Stimulated activated CD4-positive, alpha-beta T cell treated with anti-CD3 and anti-CD28 coated beads, TNF-alpha, amount 100 ng/mL, for 48 hours (primary cell): ENCODE results near the gene PIP4P1.
"Not testable (repeated sequence)": the region's sequence is repeated elsewhere in the genome, so short reads cannot be mapped to it uniquely, and the experiment has no call there.

Source experiments
- DNase-seq, 3 donors: peaks; one replicate each; pipeline ENCODE4 v3.0.0-alpha.2; 2020; ENCODE audit warnings: low read depth in 3 of 3

PIP4P1 gene

GRCh38 chr14:20461225-20462141 lies at the start of gene PIP4P1:
Gene PIP4P1 (minus strand): TSS chr14:20461434. CDS start chr14:20461325, 109 bp downstream.
- peak; percentile 93 to 97 (median 95) for DNase-seq

GRCh38 chr14:20508367-20508766 lies 47.1 kb upstream of the PIP4P1 start:
- DNase-seq: no peak

GRCh38 chr14:20507537-20507936 lies 46.3 kb upstream of the PIP4P1 start:
- not testable (repeated sequence) for DNase-seq

- not testable (repeated sequence) for DNase-seq
These were observed 45.5 kb upstream of the PIP4P1 start for GRCh38 chr14:20506752-20507151.

- DNase-seq: not testable (repeated sequence)
These were observed 45.0 kb upstream of the PIP4P1 start for GRCh38 chr14:20506276-20506675.

GRCh38 chr14:20503898-20504297 lies 42.7 kb upstream of the PIP4P1 start:
- no peak for DNase-seq

- DNase-seq: no peak
These were observed 40.1 kb upstream of the PIP4P1 start for GRCh38 chr14:20501346-20501745.

GRCh38 chr14:20499881-20500280 lies 38.6 kb upstream of the PIP4P1 start:
- DNase-seq: no peak

GRCh38 chr14:20499108-20499507 lies 37.9 kb upstream of the PIP4P1 start:
- no peak for DNase-seq

GRCh38 chr14:20498622-20499021 lies 37.4 kb upstream of the PIP4P1 start:
- no peak for DNase-seq

GRCh38 chr14:20494935-20495766 lies 33.9 kb upstream of the PIP4P1 start:
- no peak for DNase-seq

- no peak for DNase-seq
These were observed 32.4 kb upstream of the PIP4P1 start for GRCh38 chr14:20493634-20494033.

- no peak for DNase-seq
These were observed 31.3 kb upstream of the PIP4P1 start for GRCh38 chr14:20492486-20492885.

- no peak for DNase-seq
These were observed 29.3 kb upstream of the PIP4P1 start for GRCh38 chr14:20490563-20490962.

- no peak for DNase-seq
These were observed 28.1 kb upstream of the PIP4P1 start for GRCh38 chr14:20489093-20489994.

- DNase-seq: no peak
These were observed 26.1 kb upstream of the PIP4P1 start for GRCh38 chr14:20487396-20487725.

- DNase-seq: no peak
These were observed 25.6 kb upstream of the PIP4P1 start for GRCh38 chr14:20486684-20487395.

GRCh38 chr14:20485900-20486299 lies 24.7 kb upstream of the PIP4P1 start:
- DNase-seq: no peak

- DNase-seq: no peak
These were observed 21.1 kb upstream of the PIP4P1 start for GRCh38 chr14:20482382-20482781.

- no peak for DNase-seq
These were observed 17.7 kb upstream of the PIP4P1 start for GRCh38 chr14:20478894-20479293.
